CD4-positive, alpha-beta T cell treated with Interferon gamma for 1 hour (primary cell): Measurements from ENCODE around the gene ATG9B.
A peak's percentile ranks its signal among the peaks of the same experiment; 100 is the strongest.
"Not testable (repeated sequence)": the region's sequence is repeated elsewhere in the genome, so short reads cannot be mapped to it uniquely, and the experiment has no call there.

Experiments used
- DNase-seq: peaks from one replicate; pipeline ENCODE4 v3.0.0-alpha.2; 2020

ATG9B gene

GRCh38 chr7:151015967-151016366 lies 8.3 kb downstream of the ATG9B start:
- DNase-seq: no peak

- peak; percentile 25 for DNase-seq
Measured at GRCh38 chr7:151014950-151015349, 9.3 kb downstream of the ATG9B start.

GRCh38 chr7:151013733-151014497 lies 10.4 kb downstream of the ATG9B start:
- peak; percentile 97 for DNase-seq

- DNase-seq: no peak
Measured at GRCh38 chr7:151013356-151013732, 10.9 kb downstream of the ATG9B start.

GRCh38 chr7:151012911-151013347 lies 11.4 kb downstream of the ATG9B start:
- peak; percentile 33 for DNase-seq

GRCh38 chr7:151012031-151012692 lies 12.1 kb downstream of the ATG9B start:
- no peak for DNase-seq

- not testable (repeated sequence) for DNase-seq
Measured at GRCh38 chr7:151011616-151012015, 12.7 kb downstream of the ATG9B start.

- no peak for DNase-seq
Measured at GRCh38 chr7:151011097-151011409, 13.2 kb downstream of the ATG9B start.

GRCh38 chr7:151010307-151011096 lies 13.8 kb downstream of the ATG9B start:
- DNase-seq: peak; percentile 49

- DNase-seq: no peak
Measured at GRCh38 chr7:151010037-151010306, 14.3 kb downstream of the ATG9B start.

GRCh38 chr7:151009327-151010036 lies 14.8 kb downstream of the ATG9B start:
- no peak for DNase-seq

GRCh38 chr7:151008511-151009323 lies 15.6 kb downstream of the ATG9B start:
- peak; percentile 74 for DNase-seq

GRCh38 chr7:151008143-151008510 lies 16.2 kb downstream of the ATG9B start:
- DNase-seq: no peak

- DNase-seq: no peak
Measured at GRCh38 chr7:151007469-151007898, 16.8 kb downstream of the ATG9B start.

GRCh38 chr7:151006590-151007300 lies 17.5 kb downstream of the ATG9B start:
- DNase-seq: no peak

GRCh38 chr7:151005566-151005965 lies 18.7 kb downstream of the ATG9B start:
- no peak for DNase-seq

- DNase-seq: no peak
Measured at GRCh38 chr7:151003572-151003971, 20.7 kb downstream of the ATG9B start.

- no peak for DNase-seq
Measured at GRCh38 chr7:151001546-151001945, 22.7 kb downstream of the ATG9B start.

GRCh38 chr7:151000897-151001495 lies 23.3 kb downstream of the ATG9B start:
- DNase-seq: no peak

- peak; percentile 54 for DNase-seq
Measured at GRCh38 chr7:150999497-151000230, 24.6 kb downstream of the ATG9B start.

GRCh38 chr7:150999001-150999400 lies 25.3 kb downstream of the ATG9B start:
- DNase-seq: no peak
